B cell (primary cell): ENCODE results near the gene PLG. TPM values are rescaled to one million over a fixed set of nuclear protein-coding genes. Genes with fewer than 3 reads are reported as not detected.

ENCODE experiments used
- ATAC-seq: fragments of 200-7000 bp; cut with Tn5 transposase; one replicate; pipeline ENCODE4 v1.10.0; 2021; ENCODE audit warnings: low read depth, mild to moderate bottlenecking, moderate number of reproducible peaks, moderate library complexity
- CTCF ChIA-PET: fragments of 350-600 bp; sonication (Branson Sonifier 250); formaldehyde crosslinking; loops from one replicate; lab custom pipeline; 2021; ENCODE audit warnings: antibody characterized with exemption, inconsistent platforms; lab: Charles Lee
- POLR2A ChIA-PET: fragments of 350-600 bp; sonication (Branson Sonifier 250); formaldehyde crosslinking; loops from one replicate; lab custom pipeline; 2021; ENCODE audit warnings: antibody characterized with exemption; lab: Charles Lee
- DNase-seq: peaks from one replicate; pipeline ENCODE4 v3.0.0; 2013
- H2AFZ ChIP-seq: 2 replicates; pipeline ENCODE4 v1.6.1; 2012; ENCODE audit warnings: mild to moderate bottlenecking, low read depth, low read length; ENCODE audit not compliant: insufficient read depth, poor library complexity, severe bottlenecking
- H3K27ac ChIP-seq, 2 donors: 1 replicate in 1 of 2; 2 replicates in 1 of 2; pipeline ENCODE4 v1.5.1; 2012 to 2013; ENCODE audit warnings: low read length in 2 of 2, mild to moderate bottlenecking in 2 of 2, moderate library complexity in 1 of 2
- H3K27me3 ChIP-seq, 4 experiments: fragments of 200-600 bp in 1 of 4; sonication (generic) in 1 of 4; replicated peaks in 1 of 4; 1 replicate in 2 of 4; 2 replicates in 2 of 4; pipeline versions ENCODE4 v1.6.1 to v1.7.0; 2013 to 2016; ENCODE audit warnings: low read length in 3 of 4, mild to moderate bottlenecking in 2 of 4, mixed read lengths in 1 of 4, moderate library complexity in 1 of 4; ENCODE audit not compliant: insufficient read depth in 4 of 4, control insufficient read depth in 3 of 4; ENCODE audit errors: control extremely low read depth in 1 of 4
- H3K36me3 ChIP-seq, 2 experiments: replicated peaks in 1 of 2; 1 replicate in 1 of 2; 2 replicates in 1 of 2; pipeline versions ENCODE4 v1.6.1 to v1.7.1; 2013; ENCODE audit warnings: low read length in 1 of 2; ENCODE audit not compliant: insufficient read depth in 2 of 2, control insufficient read depth in 1 of 2; ENCODE audit errors: control extremely low read depth in 1 of 2, extremely low read depth in 1 of 2
- H3K4me1 ChIP-seq, 2 donors: fragments of 200-600 bp in 1 of 2; sonication (generic) in 1 of 2; 1 replicate in 1 of 2; 2 replicates in 1 of 2; pipeline versions ENCODE4 v1.5.1 to v1.6.1; 2013 to 2017; ENCODE audit warnings: low read length in 2 of 2; ENCODE audit not compliant: control insufficient read depth in 2 of 2, insufficient read depth in 2 of 2
- H3K4me2 ChIP-seq: replicated peaks from 2 replicates; pipeline ENCODE3; 2012; ENCODE audit warnings: mild to moderate bottlenecking, low read depth, low read length; ENCODE audit not compliant: poor library complexity, severe bottlenecking
- H3K4me3 ChIP-seq, 5 experiments: fragments of 200-600 bp in 1 of 5; sonication (generic) in 1 of 5; 1 replicate in 3 of 5; 2 replicates in 2 of 5; pipeline versions ENCODE4 v1.5.1 to v1.7.0; 2011 to 2016; ENCODE audit warnings: low read length in 4 of 5, mild to moderate bottlenecking in 4 of 5, low read depth in 2 of 5, control low read depth in 1 of 5, moderate library complexity in 1 of 5; ENCODE audit not compliant: insufficient read depth in 1 of 5; ENCODE audit errors: control extremely low read depth in 1 of 5, extremely low read depth in 1 of 5
- H3K79me2 ChIP-seq: fragments of 200-600 bp; sonication (generic); one replicate; pipeline ENCODE4 v1.6.0; 2016; ENCODE audit warnings: low read length; ENCODE audit not compliant: control insufficient read depth, insufficient read depth
- H3K9ac ChIP-seq: fragments of 200-600 bp; sonication (generic); 2 replicates; pipeline ENCODE4 v1.6.1; 2017; ENCODE audit warnings: mild to moderate bottlenecking, low read length, moderate library complexity
- H3K9me3 ChIP-seq, 3 donors: one replicate each; pipeline versions ENCODE4 v1.6.1 to v1.7.1; 2013; ENCODE audit warnings: low read length in 2 of 3; ENCODE audit not compliant: control insufficient read depth in 2 of 3, insufficient read depth in 1 of 3; ENCODE audit errors: control extremely low read depth in 1 of 3
- H4K20me1 ChIP-seq: 2 replicates; pipeline ENCODE4 v1.6.0; 2012; ENCODE audit warnings: mild to moderate bottlenecking, low read length; ENCODE audit not compliant: insufficient read depth, control insufficient read depth, poor library complexity, severe bottlenecking
- H3K27ac Mint-ChIP-seq: one replicate; pipeline ENCODE4 v1.8.0; 2021; ENCODE audit warnings: mixed read lengths
- H3K27me3 Mint-ChIP-seq: one replicate; pipeline ENCODE4 v1.8.0; 2021; ENCODE audit warnings: mixed read lengths
- H3K4me1 Mint-ChIP-seq: one replicate; pipeline ENCODE4 v1.8.0; 2021; ENCODE audit warnings: mixed read lengths
- H3K4me3 Mint-ChIP-seq: one replicate; pipeline ENCODE4 v1.8.0; 2021; ENCODE audit warnings: mixed read lengths
- H3K9me3 Mint-ChIP-seq: one replicate; pipeline ENCODE4 v1.8.0; 2022; ENCODE audit warnings: mixed read lengths; ENCODE audit not compliant: insufficient read depth
- EZH2 ChIP-seq: IDR thresholded peaks from 2 replicates; pipeline ENCODE4 v1.6.1; 2012; ENCODE audit warnings: borderline replicate concordance, low read depth, mild to moderate bottlenecking, moderate library complexity, low read length; ENCODE audit not compliant: insufficient read depth, poor library complexity, severe bottlenecking
- WGBS: methylation state at CpG from one replicate; pipeline ENCODE4 v1.1.5; 2013; ENCODE audit warnings: missing lambda C conversion rate; ENCODE audit not compliant: insufficient coverage; 5-methylcytosine and 5-hydroxymethylcytosine counted together
- intact Hi-C: fragments of 100-400 bp; cut with micrococcal nuclease; formaldehyde crosslinking; loops from one replicate; pipeline ENCODE4 v1.10.0; 2022
- polyA plus RNA-seq: library from polyadenylated mRNA; depleted of rRNA; stranded (reverse); fragments of >200 nt; gene quantifications from 2 replicates; pipeline ENCODE4 v1.2.3, GENCODE V29; 2012
- total RNA-seq, 2 donors: library from RNA; stranded (reverse); fragments of 120-200 nt in 1 of 2; gene quantifications; 1 replicate in 1 of 2; 2 replicates in 1 of 2; pipeline versions ENCODE4 v1.2.3 to v1.2.4, GENCODE V29; 2013 to 2022
- TF ChIP-seq, protein P1 (sequence below): fragments of 200-600 bp; IDR thresholded peaks from one replicate; pipeline ENCODE4 v1.8.0; 2022; ENCODE audit warnings: antibody characterized with exemption, mild to moderate bottlenecking

The PLG gene
- total and polyA plus RNA-seq, 2 donors (not counting 1 experiment from before 2014, with no cell fraction given) = 0.32 TPM; not detected in 1

- peaks cover 0 to 3% (median 0%) of the 10 kb centered on the region in 3 donors for H3K9me3 ChIP-seq
- H3K36me3 ChIP-seq = no peaks in the 10 kb centered on the region
- H3K4me1 ChIP-seq = peaks cover 0 to 5% of the 10 kb centered on the region in 2 donors
- Mint-ChIP-seq H3K9me3 (no peaks in the 10 kb centered on the region), H3K4me1 (peaks cover 17% of the 10 kb centered on the region), H3K27ac (peak overlapping the region; percentile 65), H3K4me3 (peak overlapping the region; percentile 10), H3K27me3 (no peaks in the 10 kb centered on the region)
- POLR2A ChIA-PET = no interaction called here
- TF ChIP-seq, protein P1, sequence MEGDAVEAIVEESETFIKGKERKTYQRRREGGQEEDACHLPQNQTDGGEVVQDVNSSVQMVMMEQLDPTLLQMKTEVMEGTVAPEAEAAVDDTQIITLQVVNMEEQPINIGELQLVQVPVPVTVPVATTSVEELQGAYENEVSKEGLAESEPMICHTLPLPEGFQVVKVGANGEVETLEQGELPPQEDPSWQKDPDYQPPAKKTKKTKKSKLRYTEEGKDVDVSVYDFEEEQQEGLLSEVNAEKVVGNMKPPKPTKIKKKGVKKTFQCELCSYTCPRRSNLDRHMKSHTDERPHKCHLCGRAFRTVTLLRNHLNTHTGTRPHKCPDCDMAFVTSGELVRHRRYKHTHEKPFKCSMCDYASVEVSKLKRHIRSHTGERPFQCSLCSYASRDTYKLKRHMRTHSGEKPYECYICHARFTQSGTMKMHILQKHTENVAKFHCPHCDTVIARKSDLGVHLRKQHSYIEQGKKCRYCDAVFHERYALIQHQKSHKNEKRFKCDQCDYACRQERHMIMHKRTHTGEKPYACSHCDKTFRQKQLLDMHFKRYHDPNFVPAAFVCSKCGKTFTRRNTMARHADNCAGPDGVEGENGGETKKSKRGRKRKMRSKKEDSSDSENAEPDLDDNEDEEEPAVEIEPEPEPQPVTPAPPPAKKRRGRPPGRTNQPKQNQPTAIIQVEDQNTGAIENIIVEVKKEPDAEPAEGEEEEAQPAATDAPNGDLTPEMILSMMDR = no peak
- no peak for TF ChIP-seq EZH2
- CTCF ChIA-PET = no interaction called here
- intact Hi-C loops = no loop called here
- peak; percentile 10 for DNase-seq
- H3K4me3 ChIP-seq = no peak overlapping the region
- no peak overlapping the region for H3K27ac ChIP-seq
- no peak overlapping the region for H2AFZ ChIP-seq
- no peak for ATAC-seq
- no peaks in the 10 kb centered on the region for H3K27me3 ChIP-seq
- no peaks in the 10 kb centered on the region for H4K20me1 ChIP-seq
- H3K9ac ChIP-seq = no peak overlapping the region
- H3K4me2 ChIP-seq = no peak overlapping the region
- H3K79me2 ChIP-seq = no peaks in the 10 kb centered on the region
- WGBS = 20% methylated on average over 3 of the region's 7 CpGs
Observed at GRCh38 chr6:160790028-160790792, 88.2 kb downstream of the PLG start.

GRCh38 chr6:160791459-160791858 is 89.4 kb downstream of the PLG start:
- Histone ChIP-seq H4K20me1 (no peaks in the 10 kb centered on the region), H3K27ac (no peak overlapping the region), H3K27me3 (no peaks in the 10 kb centered on the region), H3K79me2 (no peaks in the 10 kb centered on the region), H3K4me1 (peaks cover 0 to 5% of the 10 kb centered on the region in 2 donors), H3K4me3 (no peak overlapping the region), H3K9ac (no peak overlapping the region), H3K4me2 (no peak overlapping the region), H2AFZ (no peak overlapping the region), H3K9me3 (peaks cover 0 to 3% (median 0%) of the 10 kb centered on the region in 3 donors), H3K36me3 (no peaks in the 10 kb centered on the region)
- Mint-ChIP-seq H3K4me1 (peaks cover 17% of the 10 kb centered on the region), H3K9me3 (no peaks in the 10 kb centered on the region), H3K4me3 (no peak overlapping the region), H3K27ac (peak overlapping the region; percentile 42), H3K27me3 (no peaks in the 10 kb centered on the region)
- CTCF ChIA-PET = no interaction called here
- WGBS = 68% methylated on average over 4 of the region's 6 CpGs
- POLR2A ChIA-PET = no interaction called here
- TF ChIP-seq, protein P1 = no peak
- no peak for TF ChIP-seq EZH2
- intact Hi-C loops = no loop called here
- DNase-seq (peak; percentile 40), ATAC-seq (peak; percentile 28)
